Inflammatory macrophage (primary cell): Measurements from ENCODE around the gene SLC6A5.
"Not testable (repeated sequence)": the region's sequence is repeated elsewhere in the genome, so short reads cannot be mapped to it uniquely, and the experiment has no call there.

Experiments
- DNase-seq, 2 donors: peaks; one replicate each; pipeline ENCODE4 v3.0.0-alpha.2; 2020 to 2022
- total RNA-seq, 18 experiments: gene quantifications; one replicate each; lab custom pipeline; 2026; ENCODE audit warnings: mixed read lengths in 6 of 18, inconsistent platforms in 2 of 18; lab: John Stamatoyannopoulos, UW

SLC6A5 gene
- 0 to 0.15 (median 0) reads per million in 18 experiments for total RNA-seq

DNA sequence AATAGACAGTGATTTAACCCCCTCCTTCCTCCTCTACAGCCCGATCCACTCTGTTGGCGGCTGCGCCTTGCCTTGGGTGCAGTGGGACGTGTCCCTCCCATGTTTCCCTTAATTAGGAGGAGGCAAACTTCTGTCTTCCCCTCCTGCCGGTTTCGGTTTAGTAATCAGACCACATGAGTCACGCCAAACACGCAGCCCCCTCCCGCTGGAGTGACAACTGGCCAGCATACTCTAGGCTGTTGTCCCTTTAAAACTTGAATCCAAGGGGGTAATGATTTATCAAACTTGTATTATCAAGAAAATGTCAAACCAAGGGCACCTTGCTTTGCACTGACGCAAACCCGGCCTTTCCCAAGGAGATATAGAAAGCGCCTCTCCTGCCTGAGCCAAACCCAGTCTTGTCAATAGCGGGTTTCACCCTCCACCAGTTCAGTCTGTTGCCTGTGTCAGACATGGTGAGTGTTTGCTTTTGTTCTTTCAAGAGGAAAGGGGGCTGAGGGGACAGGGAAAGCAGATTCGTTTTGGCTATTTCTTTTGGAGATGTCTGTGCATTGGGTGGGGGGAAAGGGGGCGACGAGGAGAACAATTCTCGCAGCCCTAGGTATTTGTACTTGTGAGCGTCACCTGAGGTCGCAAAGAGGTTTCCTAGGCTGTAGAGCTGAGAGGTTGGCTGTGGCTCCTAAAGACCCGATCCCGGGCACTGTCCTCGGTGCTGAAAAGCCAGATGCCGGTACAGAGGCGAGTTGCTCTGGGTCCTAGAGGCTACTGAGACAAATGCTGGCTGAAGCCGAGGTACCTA, at the start of gene SLC6A5:
TSS of gene SLC6A5 (plus strand) at position 388 of the 799 bp plus-strand sequence. CDS start at position 453, 65 bp downstream.
- peak; percentile 5 to 32 for DNase-seq

GRCh38 chr11:20551096-20551495, 48.3 kb upstream of the SLC6A5 start:
- no peak for DNase-seq

DNA sequence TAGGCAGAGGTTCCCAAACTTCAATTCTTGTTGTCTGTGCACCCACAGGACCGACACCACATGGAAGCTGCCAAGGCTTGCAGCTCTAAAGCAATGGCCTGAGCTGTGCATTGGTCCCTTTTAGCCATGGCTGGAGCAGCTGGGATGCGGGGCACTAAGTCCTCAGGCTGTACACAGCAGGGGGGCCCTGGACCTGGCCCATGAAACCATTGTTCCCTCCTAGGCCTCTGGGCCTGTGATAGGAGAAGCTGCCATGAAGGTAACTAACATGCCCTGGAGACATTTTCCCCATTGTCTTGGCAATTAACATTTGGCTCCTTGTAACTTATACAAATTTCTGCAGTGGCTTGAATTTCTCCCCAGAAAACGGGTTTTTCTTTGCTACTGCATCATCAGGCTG, 43.6 kb upstream of the SLC6A5 start:
- no peak for DNase-seq

- DNase-seq, result not testable (repeated sequence)
Observed at GRCh38 chr11:20556396-20556795, 43.0 kb upstream of the SLC6A5 start.

DNA sequence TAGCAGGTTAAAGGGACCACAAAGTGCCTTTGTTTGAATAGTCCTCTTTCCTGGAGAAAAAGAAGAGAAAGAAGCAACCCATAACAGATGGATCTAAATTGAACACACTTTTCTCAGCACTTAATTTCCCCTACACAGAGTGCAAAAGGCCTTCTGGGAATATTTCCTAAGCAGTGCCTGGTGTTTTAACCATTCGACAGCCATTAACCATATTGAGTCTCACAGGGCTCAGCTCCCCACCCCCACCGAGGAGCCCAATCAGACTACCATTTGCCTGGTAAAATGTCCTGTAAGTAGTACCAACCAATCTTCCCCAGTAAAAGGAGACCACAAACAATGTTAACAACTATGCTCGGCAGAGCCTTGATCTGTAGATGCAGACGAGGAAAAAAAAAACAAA, 40.7 kb upstream of the SLC6A5 start:
- no peak for DNase-seq

DNA sequence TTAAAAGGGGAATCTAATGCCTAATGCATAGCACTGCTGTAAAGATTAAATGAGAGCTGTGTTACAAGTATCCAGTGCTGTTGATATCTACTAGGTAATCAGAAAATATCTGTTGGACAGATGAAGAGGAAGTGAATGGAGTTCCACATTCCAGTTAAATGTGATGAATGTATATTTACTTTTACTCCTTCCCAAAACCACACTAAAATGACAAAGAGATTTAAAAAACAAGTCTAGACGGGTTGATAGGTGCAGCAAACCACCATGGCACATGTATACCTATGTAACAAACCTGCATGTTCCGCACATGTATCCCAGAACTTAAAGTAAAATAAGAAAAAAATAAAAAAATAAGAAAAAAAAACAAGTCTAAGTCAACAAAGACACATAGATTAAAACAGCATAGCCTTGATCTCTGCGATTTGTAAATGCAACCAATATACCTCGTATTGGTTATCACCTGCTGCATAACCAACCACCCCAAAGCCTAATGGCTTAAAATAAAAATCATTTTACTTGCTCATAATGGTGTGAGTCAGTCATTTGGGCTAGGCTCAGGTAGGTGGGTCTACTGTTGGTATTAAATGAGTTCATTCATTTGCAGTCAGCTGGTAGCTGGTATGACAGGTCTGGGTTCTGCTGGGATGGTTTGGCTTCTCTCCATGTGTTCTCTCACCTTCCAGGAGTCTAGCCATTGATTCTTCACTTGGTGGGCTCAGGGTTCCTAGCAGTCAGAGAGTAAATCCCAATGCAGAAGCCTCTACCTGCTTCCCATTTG, 39.7 kb upstream of the SLC6A5 start:
- no peak for DNase-seq

DNA sequence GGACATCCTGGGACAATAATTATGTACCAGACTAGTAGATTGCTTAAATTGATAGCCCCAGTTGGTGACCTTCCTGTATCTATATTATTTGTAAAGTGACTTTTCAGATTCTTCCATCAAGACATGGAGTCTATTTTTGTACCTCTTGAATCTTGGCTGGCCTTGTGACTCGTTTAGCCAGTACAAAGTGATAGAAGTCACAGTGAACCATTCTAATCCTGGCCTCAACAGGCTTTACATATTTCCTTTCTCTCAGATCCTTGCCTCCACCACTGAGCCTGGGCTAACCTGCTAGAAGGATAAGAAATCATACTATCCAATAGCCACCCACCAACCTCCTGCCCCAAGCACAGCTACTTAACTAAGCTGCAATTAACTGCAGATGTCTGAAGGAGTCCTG, 37.5 kb upstream of the SLC6A5 start:
- no peak for DNase-seq

- DNase-seq, result no peak
Observed at GRCh38 chr11:20563866-20564265, 35.5 kb upstream of the SLC6A5 start.

DNA sequence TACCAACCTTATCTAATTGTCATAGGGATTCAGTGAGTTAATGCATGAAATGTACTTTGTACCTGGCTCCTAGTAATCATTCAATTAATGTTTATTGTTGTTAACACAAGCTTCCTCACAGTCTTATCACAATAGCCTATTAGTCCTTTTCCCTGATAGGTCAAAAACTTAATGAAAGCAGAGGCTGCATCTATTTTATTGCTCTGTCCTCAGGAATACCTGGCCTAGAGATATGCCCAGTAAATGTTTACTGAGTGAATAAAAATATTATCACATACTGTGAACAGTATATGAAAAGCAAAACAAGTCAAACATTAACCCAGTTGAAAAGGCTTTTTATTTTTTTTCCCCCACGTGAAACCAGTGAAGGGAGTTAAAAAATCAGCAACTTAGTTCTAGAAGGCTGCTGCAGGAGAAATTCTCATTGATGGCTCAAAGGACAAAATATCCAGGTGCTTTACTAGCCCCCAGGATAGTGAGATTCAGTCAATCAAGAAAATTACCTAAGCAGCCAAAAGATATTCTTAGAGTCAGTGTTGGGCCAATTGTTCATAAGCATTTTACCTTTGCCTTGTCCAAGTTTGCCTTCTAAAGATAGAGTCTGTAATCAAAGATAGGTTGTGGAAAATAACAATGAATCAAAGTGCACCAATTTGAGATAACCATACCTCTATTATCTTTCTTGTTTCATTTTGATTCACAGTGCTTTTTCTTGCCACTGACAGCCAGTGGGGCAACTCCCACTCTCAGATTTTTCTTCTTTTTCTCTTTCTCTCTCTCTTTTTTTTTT, 34.4 kb upstream of the SLC6A5 start:
- DNase-seq, result no peak

DNA sequence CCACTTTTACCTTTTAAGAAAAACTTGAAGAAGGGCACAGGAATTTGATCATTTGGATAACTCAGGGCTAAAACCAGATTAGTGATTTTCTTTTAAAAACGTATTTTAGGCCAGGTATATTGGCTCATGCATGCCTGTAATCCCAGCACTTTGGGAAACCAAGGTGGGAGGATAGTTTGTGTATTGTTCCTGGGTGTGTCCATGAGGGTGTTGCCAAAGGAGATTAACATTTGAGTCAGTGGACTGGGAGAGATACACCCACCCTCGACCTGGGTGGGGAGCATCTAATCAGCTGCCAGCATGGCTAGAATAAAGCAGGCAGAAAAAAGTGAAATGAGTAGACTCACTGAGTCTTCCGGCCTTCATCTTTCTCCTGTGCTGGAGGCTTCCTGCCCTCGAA, 33.3 kb upstream of the SLC6A5 start:
- not testable (repeated sequence) for DNase-seq

DNA sequence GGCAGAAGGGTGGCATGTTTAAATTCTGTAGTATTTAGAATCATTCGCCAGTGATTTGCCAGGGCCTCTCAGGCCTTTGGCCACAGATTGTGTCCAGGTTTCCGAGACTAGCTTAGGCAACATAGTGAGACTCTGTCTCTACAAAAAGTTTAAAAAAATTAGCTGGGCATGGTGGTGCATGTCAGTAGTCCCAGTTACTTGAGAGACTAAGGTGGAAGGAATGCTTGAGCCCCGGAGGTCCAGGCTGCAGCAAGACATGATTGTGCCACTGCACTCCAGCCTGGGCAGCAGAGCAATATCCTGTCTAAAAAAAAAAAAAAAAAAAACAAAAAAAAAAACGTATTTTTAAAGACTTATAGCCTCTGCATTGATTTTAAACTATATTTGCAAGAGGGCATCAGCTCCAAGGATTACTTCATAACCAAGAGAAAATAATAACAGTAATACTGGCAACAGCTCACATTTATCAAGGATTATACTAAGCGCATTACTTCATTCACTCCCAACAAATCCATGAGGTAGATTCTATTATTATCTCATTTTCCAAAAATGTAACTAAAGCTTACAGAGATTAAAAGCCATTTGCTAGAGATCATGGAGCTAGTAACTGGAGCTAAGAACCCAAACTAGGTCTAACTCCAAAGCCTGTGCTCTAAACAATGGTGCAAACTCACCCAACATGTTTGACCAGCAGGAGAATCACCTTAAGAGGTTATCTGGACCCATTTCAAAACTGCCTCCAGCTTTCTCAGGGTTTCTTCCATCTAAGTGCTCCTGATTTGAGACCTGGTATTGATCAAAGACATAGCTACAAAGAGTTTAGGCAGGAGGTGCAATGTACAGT, 32.6 kb upstream of the SLC6A5 start:
- no peak for DNase-seq

DNA sequence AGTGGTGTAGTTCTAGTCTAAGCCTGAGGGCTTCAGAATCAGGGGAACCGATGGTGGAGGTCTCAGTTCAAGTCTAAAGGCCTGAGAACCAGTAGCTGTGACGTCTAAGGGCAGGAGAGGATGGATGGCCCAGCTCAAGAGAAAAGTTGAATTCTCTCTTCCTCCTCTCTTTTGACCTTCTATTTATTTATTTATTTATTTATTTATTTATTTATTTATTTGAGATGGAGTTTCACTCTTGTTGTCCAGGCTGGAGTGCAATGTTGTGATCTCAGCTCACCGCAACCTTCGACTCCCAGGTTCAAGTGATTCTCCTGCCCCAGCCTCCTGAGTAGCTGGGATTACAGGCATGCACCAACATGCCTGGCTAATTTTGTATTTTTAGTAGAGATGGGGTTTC, 19.7 kb upstream of the SLC6A5 start:
- DNase-seq, result not testable (repeated sequence)

- no peak for DNase-seq
Observed at GRCh38 chr11:20583201-20583600, 16.2 kb upstream of the SLC6A5 start.

DNA sequence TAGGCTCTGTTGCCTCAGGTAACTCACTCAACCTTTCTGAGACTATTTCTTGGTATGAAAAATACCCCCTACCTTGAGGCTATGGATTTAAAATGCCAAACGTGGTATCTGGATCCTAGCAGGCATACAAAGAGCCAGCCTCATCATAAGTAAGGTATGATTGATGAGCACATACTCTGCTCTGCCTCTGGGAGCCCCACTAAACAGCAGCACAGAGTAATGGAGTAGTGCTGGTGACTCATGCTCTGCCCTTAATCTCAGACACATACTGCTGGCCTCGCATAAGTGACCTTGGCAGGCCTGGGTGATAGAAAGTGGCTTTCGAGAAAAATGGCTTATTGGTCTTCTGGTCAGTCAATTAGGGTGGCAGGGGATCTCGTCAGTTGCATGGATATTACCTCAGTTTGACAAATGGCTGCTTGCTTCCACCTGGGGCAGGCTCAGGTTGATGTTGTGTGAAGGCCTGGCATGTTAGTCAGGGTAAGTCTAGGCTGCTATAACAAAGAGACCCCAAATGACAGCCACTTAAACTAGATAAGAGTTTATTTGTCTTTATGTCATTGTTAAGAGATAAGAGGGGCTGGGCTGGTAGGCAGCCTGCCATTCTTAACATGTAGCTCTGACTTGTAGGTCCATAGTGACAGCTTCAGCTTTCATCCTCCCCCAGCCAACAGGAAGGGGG, 15.2 kb upstream of the SLC6A5 start:
- DNase-seq, result no peak

DNA sequence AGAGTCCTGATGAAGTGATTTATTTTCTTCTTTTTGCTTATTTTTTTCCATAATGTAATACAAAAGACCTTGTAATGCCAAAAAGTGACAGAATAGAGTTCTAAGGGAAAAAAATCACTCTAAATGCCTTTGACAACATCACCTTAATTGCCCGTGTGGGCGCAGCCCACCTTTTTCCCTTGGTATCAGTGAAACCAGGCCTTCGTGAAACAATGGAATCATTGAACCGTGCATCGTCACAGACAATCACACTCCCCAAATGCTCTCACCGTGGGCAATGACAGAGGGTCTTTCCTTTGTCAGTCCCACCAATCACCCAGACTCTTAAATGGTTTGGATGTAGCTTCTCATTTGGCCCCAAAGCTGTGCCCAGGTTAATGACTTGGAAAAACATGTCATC, 9.6 kb upstream of the SLC6A5 start:
- DNase-seq, result no peak

- no peak for DNase-seq
Observed at GRCh38 chr11:20590381-20590780, 9.0 kb upstream of the SLC6A5 start.

DNA sequence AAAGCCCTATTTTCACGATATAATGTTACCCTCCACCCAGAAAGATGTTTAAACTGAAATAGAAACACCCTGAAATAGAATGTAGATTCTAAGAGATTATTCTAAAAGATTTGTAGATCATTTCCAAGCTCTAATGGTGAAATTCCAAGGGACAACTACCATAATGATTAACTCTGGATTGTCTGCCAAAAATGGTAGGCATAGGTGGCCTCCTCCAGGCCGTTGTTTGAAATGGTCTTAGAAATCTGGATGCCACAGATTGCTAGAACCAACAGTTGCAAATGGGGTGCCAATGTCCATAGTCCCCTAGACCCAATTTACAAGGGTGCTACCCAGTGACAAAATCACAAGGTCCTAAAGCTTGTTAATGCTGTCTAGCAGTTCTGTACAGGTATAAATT, 6.7 kb upstream of the SLC6A5 start:
- no peak for DNase-seq

DNA sequence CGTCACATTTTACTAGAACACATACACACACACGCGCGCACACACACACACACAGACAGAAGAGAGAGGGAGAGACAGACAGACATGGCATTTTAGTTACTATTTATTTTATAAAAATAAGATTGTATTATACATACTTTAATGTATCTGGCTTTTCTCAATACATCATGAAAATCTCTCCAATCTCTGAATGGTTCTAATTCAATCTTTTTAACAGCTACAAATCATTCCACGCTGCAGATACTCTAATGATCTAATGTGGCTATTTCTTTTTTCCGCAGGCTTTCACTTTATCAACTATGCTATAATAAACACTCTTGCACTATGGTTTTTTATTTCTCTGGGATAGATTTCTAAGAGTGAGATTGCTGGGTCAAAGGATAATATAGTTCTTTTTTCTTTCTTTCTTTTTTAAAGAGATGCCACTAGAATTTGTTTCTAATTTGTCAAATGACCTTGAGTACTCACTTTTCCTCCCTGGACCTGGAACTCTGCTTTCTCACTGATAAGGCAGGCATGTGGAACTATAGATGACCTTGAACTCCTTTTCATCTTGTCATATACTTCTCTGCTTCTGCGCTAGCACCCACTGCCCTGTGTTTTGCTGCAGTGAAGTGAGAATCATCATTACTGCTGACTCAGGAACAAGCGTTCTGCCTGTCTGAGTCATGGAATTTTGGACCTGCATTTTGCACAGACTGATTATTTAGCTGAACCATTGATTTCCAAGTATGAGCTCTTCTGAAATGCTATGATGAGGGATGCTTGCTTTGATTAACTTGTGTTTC, 4.9 kb upstream of the SLC6A5 start:
- no peak for DNase-seq

DNA sequence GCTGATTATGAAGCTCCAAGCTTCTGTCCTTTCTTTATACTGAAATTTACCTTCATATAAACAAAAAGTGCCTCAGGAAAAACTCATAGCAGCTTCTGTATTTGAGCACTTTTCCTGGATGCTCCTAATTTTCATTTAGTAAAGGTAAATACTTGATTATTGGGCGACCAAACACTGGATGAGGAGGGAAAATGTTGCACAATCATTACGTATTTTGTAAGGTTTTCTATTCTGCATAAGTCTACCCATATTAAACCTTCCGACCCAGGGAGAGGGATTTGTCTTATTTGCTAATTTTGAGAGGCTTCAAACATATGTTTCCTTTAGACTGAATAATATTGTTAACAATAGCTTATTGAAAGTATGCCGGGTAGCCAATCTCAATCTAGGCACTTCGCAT, 4.3 kb upstream of the SLC6A5 start:
- DNase-seq, result no peak
